GM18519 (cell line): ENCODE data around the gene NDUFA13.

Experiments
- ATAC-seq: cut with Tn5 transposase; IDR thresholded peaks from one replicate; pipeline ENCODE4 v1.9.1; 2021; ENCODE audit warnings: mild to moderate bottlenecking, moderate library complexity; ENCODE audit not compliant: unreplicated experiment, low FRiP score

NDUFA13 gene

GRCh38 chr19:19506592-19506991, 9.4 kb upstream of the NDUFA13 start:
- no peak for ATAC-seq

DNA sequence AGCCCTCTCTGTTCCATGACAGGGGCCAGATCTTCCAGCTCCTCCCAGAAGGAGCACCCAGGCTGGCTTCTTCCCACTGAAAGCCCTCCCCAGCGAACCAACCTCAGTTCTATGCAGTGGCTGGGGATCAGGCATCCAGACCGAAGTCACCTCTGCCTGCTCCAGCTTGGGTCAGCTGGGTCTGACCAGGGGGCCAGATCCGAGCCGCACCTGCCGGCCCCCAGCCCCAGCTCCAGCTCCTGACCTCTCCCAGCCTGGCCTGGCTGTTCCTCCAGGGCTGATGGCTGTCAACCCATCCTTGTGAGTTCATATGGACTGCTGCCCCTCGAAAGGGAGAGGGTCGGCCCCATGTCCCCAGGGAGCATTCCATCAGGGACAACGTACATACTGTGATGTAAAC, 8.7 kb upstream of the NDUFA13 start:
- no peak for ATAC-seq

DNA sequence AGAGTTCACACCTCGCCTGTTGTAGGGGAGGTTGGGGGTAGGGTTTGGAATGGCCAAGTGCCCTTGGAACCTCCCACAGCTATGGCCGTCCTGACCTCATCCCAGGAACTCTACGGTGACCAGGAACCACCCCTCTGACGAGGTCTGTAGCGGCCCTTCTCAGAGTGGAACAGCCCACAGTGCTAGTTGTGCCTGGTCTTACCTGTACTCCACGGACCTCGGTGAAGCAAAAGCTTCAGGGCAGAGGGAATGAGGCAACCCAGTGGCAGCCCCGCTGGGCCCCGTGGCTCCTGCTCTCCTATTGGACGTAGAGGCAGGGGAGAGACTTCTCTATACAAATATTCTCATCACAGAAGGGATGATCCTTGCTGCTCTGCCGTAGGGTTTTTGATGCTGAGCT, 7.8 kb upstream of the NDUFA13 start:
- ATAC-seq, result no peak

- no peak for ATAC-seq
These were observed 5.6 kb upstream of the NDUFA13 start for GRCh38 chr19:19510432-19510831.

DNA sequence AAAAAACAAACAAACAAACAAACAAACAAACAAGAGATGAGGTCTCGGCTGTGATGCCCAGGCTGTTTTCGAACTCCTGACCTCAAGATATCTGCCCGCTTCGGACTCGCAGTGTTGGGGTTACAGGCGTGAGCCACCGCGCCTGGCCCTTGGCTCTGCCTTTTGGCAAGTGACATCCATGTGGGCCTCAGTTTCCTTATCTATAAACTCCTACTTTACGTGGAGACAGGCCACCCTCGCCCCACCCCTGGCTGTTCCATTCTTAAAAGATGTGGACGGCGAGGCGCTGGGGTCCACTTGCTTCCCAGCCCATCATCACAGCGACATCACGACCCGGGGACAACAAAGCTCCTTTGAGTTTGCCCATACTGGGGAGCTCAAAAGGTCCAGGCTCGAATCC, 2.3 kb upstream of the NDUFA13 start:
- no peak for ATAC-seq

DNA sequence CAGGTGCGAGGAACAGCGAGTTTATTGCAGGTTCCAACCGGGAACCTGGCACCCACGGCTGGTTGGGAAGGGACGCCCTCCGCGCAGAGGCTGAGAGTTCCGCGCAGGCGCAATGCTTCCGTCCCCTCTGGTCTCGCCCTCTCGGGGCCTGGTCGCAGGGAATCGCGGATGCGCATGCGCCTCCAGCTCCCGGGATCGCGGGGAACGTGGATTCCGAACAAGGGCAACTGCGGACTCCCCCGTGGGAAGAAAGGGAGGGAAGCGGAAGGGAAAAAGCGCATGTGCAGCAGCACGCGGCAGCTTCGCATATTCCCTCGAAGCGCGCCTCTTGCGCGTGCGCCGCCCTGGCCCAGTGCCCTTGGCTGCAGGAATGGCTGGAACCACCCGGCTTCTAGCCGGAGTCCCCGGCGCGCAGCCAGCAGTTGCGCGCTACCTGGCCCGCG, 1.8 kb upstream of the NDUFA13 start:
- no peak for ATAC-seq

DNA sequence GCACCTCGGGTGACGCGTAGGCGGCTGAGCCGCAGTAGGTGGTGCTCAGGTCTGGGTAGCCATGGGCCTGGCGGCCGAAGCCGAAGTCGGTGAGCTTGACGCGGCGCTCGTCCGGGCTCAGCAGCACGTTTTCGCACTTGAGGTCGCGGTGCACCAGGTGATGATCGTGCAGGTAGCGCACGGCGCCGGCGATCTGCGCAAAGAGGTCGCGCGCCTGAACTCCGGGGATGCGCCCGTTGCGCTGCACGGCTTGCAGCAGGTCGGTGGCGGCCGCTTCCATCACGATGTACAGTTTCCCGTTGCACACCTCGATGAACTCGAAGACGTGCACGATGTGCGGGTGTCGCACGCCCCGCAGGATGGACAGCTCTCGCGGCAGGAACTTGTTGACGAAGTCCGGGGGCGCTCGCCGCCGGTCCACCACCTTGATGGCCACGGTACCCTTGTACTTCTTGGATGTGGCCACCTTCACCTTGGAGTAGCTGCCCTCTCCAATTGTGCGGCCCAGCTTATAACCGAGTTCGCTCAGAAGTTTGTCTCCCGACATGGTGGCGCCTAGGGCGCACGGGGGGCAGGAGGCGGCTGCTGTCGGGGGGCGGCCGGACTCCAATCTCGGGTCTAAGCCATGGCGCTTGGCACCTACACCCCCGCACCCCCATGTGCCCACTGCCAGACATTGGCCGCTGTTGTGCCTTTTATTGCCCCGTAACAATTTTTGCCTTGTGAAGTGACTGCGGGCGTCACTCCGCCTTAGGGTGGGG, 964 bp upstream of the NDUFA13 start, which contains the start of gene TSSK6:
Gene TSSK6 (minus strand): TSS at position 668 of the 761 bp plus-strand sequence. CDS start 121 bp downstream, at position 547.
- no peak for ATAC-seq

DNA sequence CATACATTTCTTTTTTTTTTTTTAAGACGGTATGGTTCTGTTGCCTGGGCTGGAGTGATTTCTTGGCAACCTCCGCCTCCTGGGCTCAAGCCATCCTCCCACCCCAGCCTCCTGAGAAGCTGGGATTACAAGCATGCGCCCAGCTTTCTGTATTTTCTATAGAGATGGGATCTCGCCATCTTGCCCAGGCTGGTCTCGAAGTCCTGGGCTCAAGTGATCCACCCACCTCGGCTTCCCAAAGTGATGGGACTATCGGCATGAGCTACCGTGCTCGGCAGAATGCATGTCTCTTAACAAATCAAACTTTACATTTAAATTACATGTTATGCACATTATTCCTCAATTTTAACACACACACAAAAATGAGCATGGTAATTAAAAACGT, 1.2 kb downstream of the NDUFA13 start:
- ATAC-seq, result no peak

GRCh38 chr19:19520989-19521388, 5.0 kb downstream of the NDUFA13 start:
- no peak for ATAC-seq

DNA sequence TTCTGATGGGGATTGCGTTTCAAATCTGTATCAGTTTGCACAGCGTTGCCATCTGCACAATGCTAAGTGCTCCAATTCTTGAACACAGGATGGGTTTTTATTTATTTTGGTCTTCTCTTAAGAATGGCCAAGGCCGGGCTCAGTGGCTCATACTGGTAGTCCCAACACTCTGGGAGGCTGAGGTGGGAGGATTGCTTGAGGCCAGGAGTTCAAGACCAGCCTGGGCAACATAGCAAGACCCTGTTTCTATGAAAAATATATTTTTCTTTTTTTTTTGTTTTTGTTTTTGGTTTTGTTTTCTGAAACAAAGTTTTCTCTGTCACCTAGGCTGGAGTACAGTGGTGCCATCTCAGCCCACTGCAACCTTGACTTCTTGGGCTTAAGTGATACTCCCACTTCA, 7.2 kb downstream of the NDUFA13 start:
- no peak for ATAC-seq

- ATAC-seq, result no peak
These were observed 8.0 kb downstream of the NDUFA13 start for GRCh38 chr19:19524053-19524452.

GRCh38 chr19:19525611-19526380, 9.8 kb downstream of the NDUFA13 start:
- ATAC-seq, result no peak

- no peak for ATAC-seq
These were observed 10.8 kb downstream of the NDUFA13 start for GRCh38 chr19:19526581-19527370.

GRCh38 chr19:19527371-19527656, 11.3 kb downstream of the NDUFA13 start:
- ATAC-seq, result no peak

DNA sequence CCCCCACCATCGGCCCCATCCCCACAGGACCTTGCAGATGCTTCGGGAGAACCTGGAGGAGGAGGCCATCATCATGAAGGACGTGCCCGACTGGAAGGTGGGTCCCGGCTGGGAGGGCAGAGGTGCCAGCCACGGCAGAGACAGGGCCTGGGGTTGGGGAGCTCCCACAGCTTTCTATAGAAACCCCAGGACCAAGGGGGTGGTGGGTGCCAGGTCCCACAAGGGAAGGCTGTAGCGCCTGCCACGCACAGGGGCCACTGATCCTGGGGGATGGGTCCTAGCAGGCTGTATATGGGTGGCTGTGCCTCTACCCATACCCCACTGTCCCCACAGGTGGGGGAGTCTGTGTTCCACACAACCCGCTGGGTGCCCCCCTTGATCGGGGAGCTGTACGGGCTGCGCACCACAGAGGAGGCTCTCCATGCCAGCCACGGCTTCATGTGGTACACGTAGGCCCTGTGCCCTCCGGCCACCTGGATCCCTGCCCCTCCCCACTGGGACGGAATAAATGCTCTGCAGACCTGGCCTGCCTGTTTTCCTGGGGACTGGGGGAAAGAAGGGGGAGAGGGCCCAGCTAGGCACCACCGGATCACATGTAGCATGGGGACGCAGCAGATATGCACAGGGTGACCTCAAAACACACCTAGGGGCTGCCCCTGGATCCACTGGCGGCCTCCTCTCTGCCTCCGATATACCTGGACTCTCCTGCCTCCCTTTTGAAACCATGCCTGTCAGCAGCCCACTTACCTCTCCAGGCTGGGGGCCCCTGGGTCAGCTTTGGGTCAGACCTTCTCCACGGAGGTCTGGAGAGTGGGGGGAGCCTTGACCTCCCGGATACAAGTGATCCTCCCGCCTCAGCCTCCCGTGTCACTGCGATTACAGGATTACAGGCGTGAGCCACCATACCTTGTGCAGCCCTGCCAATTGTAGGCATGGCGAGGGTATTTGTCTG, 11.9 kb downstream of the NDUFA13 start:
- ATAC-seq, result no peak

- ATAC-seq, result no peak
These were observed 12.9 kb downstream of the NDUFA13 start, which contains the start of gene YJEFN3 for GRCh38 chr19:19528721-19529490. Gene YJEFN3 (plus strand): TSS chr19:19528911. CDS start chr19:19528933, 22 bp downstream.

DNA sequence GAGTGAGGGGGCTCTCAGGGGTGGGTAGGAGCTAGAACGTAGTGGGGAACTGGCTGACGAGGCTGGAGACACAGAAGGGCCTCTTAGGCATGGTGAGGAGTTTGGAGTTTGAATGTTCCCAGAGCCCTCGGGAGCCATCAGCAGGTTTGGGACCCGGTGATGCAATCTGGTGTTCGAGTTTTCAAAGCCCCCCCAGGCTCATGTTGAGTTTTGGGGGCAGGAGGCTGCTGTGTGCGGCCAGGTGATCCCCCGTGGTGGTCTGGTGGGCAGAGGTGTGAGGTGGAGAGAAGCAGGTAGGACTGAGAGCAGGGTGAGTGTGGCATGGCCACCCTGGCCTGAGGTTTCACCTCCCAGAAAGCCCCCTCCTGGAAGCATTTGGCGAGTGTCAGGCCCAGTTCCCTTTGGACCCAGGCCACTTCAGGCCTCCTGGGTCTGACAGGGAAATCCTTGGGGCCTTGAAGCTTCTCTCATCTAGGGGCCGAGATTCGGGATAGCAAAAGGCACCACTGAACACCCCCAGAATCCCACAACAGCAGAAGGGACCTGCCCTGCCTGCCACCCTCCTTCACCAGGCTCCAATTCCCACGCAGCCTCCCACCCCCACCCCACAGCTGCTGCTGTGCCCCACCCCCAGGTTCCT, 13.9 kb downstream of the NDUFA13 start:
- ATAC-seq, result no peak

DNA sequence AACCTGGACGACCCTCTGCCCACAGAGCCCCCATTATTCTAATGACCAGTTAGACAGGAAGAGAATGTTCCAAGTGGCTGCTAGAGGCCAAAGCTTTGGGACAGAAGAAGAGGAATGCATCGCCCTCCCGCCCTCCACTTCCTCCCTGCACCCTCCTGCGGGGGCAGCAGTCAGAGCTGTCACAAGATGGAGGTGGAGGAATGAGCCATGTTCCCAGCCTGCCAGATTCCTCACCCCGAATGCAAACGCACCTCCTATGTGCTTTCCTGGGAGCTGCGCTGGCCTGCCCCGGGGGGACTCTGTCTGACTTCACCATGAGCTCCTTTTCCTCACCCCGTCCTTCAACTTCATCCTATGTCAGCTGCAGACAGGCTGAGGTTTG, 14.4 kb downstream of the NDUFA13 start:
- no peak for ATAC-seq

DNA sequence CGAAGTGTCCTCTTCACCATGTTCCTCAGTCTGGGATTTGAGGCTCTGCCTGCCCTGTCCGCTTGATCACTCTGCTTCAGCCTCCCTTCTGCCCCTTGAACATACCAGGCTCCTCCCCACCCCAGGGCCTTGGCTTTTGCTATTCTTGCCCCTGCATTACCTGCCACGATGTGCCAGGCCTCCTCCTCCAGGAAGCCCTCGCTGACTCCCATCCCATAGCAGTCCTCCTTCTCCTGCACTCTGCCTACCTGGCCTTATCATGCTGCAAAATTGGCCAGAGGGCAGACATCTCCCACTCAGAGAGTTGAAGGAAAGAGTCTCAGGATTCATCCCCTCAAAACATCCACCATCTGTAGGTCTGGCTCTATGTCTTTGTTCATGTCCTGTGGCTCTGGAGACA, 14.9 kb downstream of the NDUFA13 start:
- ATAC-seq, result no peak
